ENCODE measurements around the gene ZNF32. TPM values are rescaled to one million over a fixed set of nuclear protein-coding genes. Genes with fewer than 3 reads are reported as not detected.

Gene ZNF32
- total and polyA plus RNA-seq, 2 donors (not counting 3 experiments of a cell fraction or from before 2014, with no cell fraction given), result 12.5 to 14.4 TPM

GRCh38 chr10:43595739-43596298 lies 52.9 kb downstream of the ZNF32 start:
- H3K4me1 ChIP-seq (ENCODE audit: control insufficient read depth, extremely low read depth, insufficient read depth, low read length), result no peaks in the 10 kb centered on the region
- ChIA-PET CTCF (no interaction called here), POLR2A (no interaction called here)
- H3K9me3 ChIP-seq (replicated peaks; ENCODE audit: control insufficient read depth, insufficient read depth, low read length), result no peaks in the 10 kb centered on the region
- intact Hi-C loops (cut with micrococcal nuclease), result no loop called here
- dilution Hi-C loops (cut with MboI; ENCODE audit: extremely low pct_ligation_motif_present, low sequenced_read_pairs), result no loop called here
- FAIRE-seq (no peak), DNase-seq (ENCODE audit: low read depth, low spot score) (no peak)
- H3K9ac ChIP-seq (replicated peaks; ENCODE audit: extremely low read depth, insufficient read depth, low read length), result no peak overlapping the region
- no peaks in the 10 kb centered on the region for H3K79me2 ChIP-seq (ENCODE audit: control insufficient read depth, insufficient read depth, low read length)
- TF ChIP-seq MYC (IDR thresholded peaks at IDR 0.05; ENCODE audit: low read depth, low read length), result no peak
- TF ChIP-seq POLR2AphosphoS5 (IDR thresholded peaks at IDR 0.05; ENCODE audit: insufficient read depth, low read depth, low read length), result no peak
- TF ChIP-seq CTCF (IDR thresholded peaks at IDR 0.05; ENCODE audit: extremely low read depth in 1 of 2, insufficient read depth in 1 of 2, low read depth in 1 of 2, low read length in 2 of 2), result no peak
- no peak for TF ChIP-seq FOS (IDR thresholded peaks at IDR 0.05; ENCODE audit: borderline replicate concordance, insufficient read depth, low read length)
- no peak for TF ChIP-seq JUN (IDR thresholded peaks at IDR 0.05; ENCODE audit: borderline replicate concordance, insufficient read depth, insufficient read length, low read depth)
- no peak for TF ChIP-seq EZH2 (IDR thresholded peaks at IDR 0.05; ENCODE audit: borderline replicate concordance, low read depth, low read length, severe bottlenecking)
- TF ChIP-seq GATA2 (IDR thresholded peaks at IDR 0.05; ENCODE audit: insufficient read depth, insufficient read length, low read depth, low read length), result no peak
- no peak for TF ChIP-seq POLR2A (IDR thresholded peaks at IDR 0.05; ENCODE audit: low read depth, low read length)
- TF ChIP-seq MAX (IDR thresholded peaks at IDR 0.05; ENCODE audit: insufficient read depth, insufficient read length), result no peak
- H3K27me3 ChIP-seq (ENCODE audit: control insufficient read depth in 2 of 2, insufficient read depth in 2 of 2, low read length in 2 of 2), result no peaks in the 10 kb centered on the region
- no peaks in the 10 kb centered on the region for H3K36me3 ChIP-seq (ENCODE audit: control insufficient read depth in 2 of 2, extremely low read depth in 1 of 2, insufficient read depth in 2 of 2, low read length in 2 of 2)
- H4K20me1 ChIP-seq (replicated peaks; ENCODE audit: control insufficient read depth, extremely low read depth, insufficient read depth, low read length), result no peaks in the 10 kb centered on the region
- no peak overlapping the region for H3K4me2 ChIP-seq (ENCODE audit: insufficient read depth, low read length)
- no peak overlapping the region for H3K4me3 ChIP-seq (replicated peaks in 1 of 3; ENCODE audit: insufficient read depth in 1 of 3, low read depth in 1 of 3, low read length in 3 of 3)
- H3K9me1 ChIP-seq (replicated peaks; ENCODE audit: control insufficient read depth, extremely low read depth, insufficient read depth, low read length), result no peaks in the 10 kb centered on the region
- no peak overlapping the region for H3K27ac ChIP-seq (ENCODE audit: insufficient read depth, low read depth, low read length)
- no TSS peak for BruUV-seq (replicated peaks)
- peak overlapping the region; percentile 78 for H2AFZ ChIP-seq (ENCODE audit: low read depth, low read length)
